Measurements from ENCODE around the gene PDLIM1.
A peak's percentile ranks its signal among the peaks of the same experiment; 100 is the strongest.

Gene PDLIM1

DNA sequence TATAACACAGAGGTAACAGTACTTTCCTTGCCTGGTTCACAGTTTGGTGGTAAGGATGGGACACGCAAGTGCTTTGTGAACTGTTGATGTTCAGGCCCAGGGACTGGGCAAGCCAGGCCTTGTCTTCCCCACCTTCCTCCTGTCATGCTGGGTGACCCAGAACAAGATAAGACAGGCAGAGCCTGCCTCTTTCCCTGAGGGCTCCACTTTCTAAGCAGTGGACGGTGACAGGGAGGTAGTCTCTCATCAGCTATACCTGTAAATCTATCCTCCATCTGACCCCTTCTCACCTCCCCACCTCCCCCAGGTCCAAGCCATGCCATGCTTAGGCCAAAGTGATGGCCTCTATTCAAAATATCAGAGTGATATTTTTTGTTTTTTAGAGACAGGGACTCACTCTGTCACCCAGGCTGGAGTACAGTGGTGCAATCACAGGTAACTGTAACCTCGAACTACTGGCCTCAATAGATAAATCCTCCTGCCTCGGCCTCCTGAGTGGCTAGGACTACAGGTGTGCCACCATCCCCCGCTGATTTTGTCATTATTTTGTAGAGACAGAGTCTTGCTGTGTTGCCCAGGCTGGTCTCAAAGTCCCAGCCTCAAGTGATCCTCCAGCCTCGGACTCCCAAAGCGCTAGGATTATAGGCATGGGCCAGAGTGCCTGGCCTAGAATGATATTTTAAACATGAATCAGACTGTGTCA is 42.8 kb downstream of the PDLIM1 start:
- no peak for DNase-seq (ENCODE audit: low spot score)
- Histone ChIP-seq H3K23ac (ENCODE audit: low read depth, low read length, poor library complexity) (no peak overlapping the region), H2BK5ac (ENCODE audit: low read length) (no peak overlapping the region), H3K4me2 (ENCODE audit: insufficient read depth, low read length, poor library complexity, severe bottlenecking) (no peak overlapping the region), H2BK12ac (ENCODE audit: low read length) (no peak overlapping the region), H2BK15ac (ENCODE audit: low read length) (no peak overlapping the region), H2AFZ (ENCODE audit: low read length) (no peak overlapping the region), H3K4me1 (ENCODE audit: control insufficient read depth in 2 of 2, insufficient read depth in 1 of 2, low read depth in 1 of 2, low read length in 2 of 2) (peaks cover 0 to 1% of the 10 kb centered on the region in 2 donors), H4K91ac (ENCODE audit: low read depth, low read length, poor library complexity) (no peak overlapping the region), H3K27ac (replicated peaks; ENCODE audit: low read length) (no peak overlapping the region), H3K79me1 (ENCODE audit: low read depth, low read length) (no peaks in the 10 kb centered on the region), H4K8ac (ENCODE audit: low read depth, low read length) (no peak overlapping the region), H3K14ac (ENCODE audit: low read length) (no peak overlapping the region), H3K36me3 (replicated peaks in 1 of 2; ENCODE audit: control insufficient read depth in 2 of 2, insufficient read depth in 2 of 2, low read length in 2 of 2) (no peaks in the 10 kb centered on the region), H3K9ac (ENCODE audit: low read depth, low read length, poor library complexity) (no peak overlapping the region), H3K27me3 (ENCODE audit: control insufficient read depth in 3 of 3, insufficient read depth in 3 of 3, low read depth in 1 of 3, low read length in 3 of 3) (peaks cover 0 to 9% (median 2%) of the 10 kb centered on the region in 3 experiments), H3K4me3 (ENCODE audit: low read length in 2 of 2) (no peak overlapping the region), H3K4ac (ENCODE audit: low read length) (no peak overlapping the region), H3K9me3 (replicated peaks in 1 of 2; ENCODE audit: control insufficient read depth in 2 of 2, insufficient read depth in 1 of 2, low read depth in 1 of 2, low read length in 2 of 2) (no peaks in the 10 kb centered on the region), H2AK5ac (ENCODE audit: low read depth, low read length) (no peak overlapping the region), H3K18ac (ENCODE audit: low read length) (no peak overlapping the region), H2BK120ac (ENCODE audit: low read depth, low read length) (no peak overlapping the region)
- WGBS, 2 donors (ENCODE audit: extremely low coverage in 2 of 2, insufficient read length in 2 of 2, insufficient replicate concordance in 1 of 2) = no CpG with 5 or more reads among the region's 7 CpGs

DNA sequence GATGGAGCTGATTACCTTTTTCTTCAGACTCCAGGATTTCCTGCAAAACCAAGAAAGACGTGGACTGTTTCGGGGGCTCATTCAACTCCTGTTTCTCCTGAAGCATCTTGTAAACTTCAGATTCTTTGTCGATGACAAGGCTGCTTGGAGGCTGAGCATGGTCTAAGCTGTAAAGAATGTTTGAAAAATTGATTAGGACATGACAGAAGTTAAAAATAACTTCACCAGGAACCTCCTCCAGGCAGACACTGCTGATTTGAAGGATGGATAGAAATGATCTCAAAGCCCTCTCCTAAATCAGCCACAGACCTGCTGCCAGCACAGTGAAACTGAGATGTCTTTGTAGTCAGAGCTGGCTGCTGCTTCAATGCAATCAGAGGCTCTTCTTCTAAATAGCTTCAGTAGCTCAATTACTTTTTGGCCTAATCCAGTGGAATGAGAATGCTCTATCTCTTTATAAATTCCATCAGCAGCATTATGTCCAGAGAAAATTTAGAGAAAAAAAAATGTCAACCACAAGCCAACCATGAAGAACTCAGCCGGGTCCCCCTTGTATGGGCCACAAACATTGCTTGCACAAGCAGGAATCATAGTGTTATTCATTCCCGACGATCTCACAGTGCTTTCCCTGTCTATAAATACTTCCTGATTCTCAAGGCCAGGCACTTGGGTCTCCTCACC is 43.5 kb downstream of the PDLIM1 start:
- no peak overlapping the region for H3K4me2 ChIP-seq (ENCODE audit: insufficient read depth, low read length, poor library complexity, severe bottlenecking)
- no peaks in the 10 kb centered on the region for H3K79me1 ChIP-seq (ENCODE audit: low read depth, low read length)
- no peak overlapping the region for H3K9ac ChIP-seq (ENCODE audit: low read depth, low read length, poor library complexity)
- H3K23ac ChIP-seq (ENCODE audit: low read depth, low read length, poor library complexity) = no peak overlapping the region
- H3K14ac ChIP-seq (ENCODE audit: low read length) = no peak overlapping the region
- H3K4me3 ChIP-seq (ENCODE audit: low read length in 2 of 2) = no peak overlapping the region
- H3K18ac ChIP-seq (ENCODE audit: low read length) = no peak overlapping the region
- H3K4me1 ChIP-seq (ENCODE audit: control insufficient read depth in 2 of 2, insufficient read depth in 1 of 2, low read depth in 1 of 2, low read length in 2 of 2) = peaks cover 0 to 1% of the 10 kb centered on the region in 2 donors
- H3K9me3 ChIP-seq (replicated peaks in 1 of 2; ENCODE audit: control insufficient read depth in 2 of 2, insufficient read depth in 1 of 2, low read depth in 1 of 2, low read length in 2 of 2) = no peaks in the 10 kb centered on the region
- H2BK5ac ChIP-seq (ENCODE audit: low read length) = no peak overlapping the region
- no peak for DNase-seq (ENCODE audit: low spot score)
- H3K27ac ChIP-seq (replicated peaks; ENCODE audit: low read length) = no peak overlapping the region
- H2BK120ac ChIP-seq (ENCODE audit: low read depth, low read length) = no peak overlapping the region
- H2AK5ac ChIP-seq (ENCODE audit: low read depth, low read length) = no peak overlapping the region
- H4K8ac ChIP-seq (ENCODE audit: low read depth, low read length) = no peak overlapping the region
- no peak overlapping the region for H2AFZ ChIP-seq (ENCODE audit: low read length)
- no peak overlapping the region for H3K4ac ChIP-seq (ENCODE audit: low read length)
- H3K36me3 ChIP-seq (replicated peaks in 1 of 2; ENCODE audit: control insufficient read depth in 2 of 2, insufficient read depth in 2 of 2, low read length in 2 of 2) = no peaks in the 10 kb centered on the region
- no peak overlapping the region for H2BK12ac ChIP-seq (ENCODE audit: low read length)
- H2BK15ac ChIP-seq (ENCODE audit: low read length) = no peak overlapping the region
- H3K27me3 ChIP-seq (ENCODE audit: control insufficient read depth in 3 of 3, insufficient read depth in 3 of 3, low read depth in 1 of 3, low read length in 3 of 3) = peaks cover 0 to 9% (median 2%) of the 10 kb centered on the region in 3 experiments
- WGBS, 2 donors (ENCODE audit: extremely low coverage in 2 of 2, insufficient read length in 2 of 2, insufficient replicate concordance in 1 of 2) = no CpG with 5 or more reads among the region's 6 CpGs
- no peak overlapping the region for H4K91ac ChIP-seq (ENCODE audit: low read depth, low read length, poor library complexity)

DNA sequence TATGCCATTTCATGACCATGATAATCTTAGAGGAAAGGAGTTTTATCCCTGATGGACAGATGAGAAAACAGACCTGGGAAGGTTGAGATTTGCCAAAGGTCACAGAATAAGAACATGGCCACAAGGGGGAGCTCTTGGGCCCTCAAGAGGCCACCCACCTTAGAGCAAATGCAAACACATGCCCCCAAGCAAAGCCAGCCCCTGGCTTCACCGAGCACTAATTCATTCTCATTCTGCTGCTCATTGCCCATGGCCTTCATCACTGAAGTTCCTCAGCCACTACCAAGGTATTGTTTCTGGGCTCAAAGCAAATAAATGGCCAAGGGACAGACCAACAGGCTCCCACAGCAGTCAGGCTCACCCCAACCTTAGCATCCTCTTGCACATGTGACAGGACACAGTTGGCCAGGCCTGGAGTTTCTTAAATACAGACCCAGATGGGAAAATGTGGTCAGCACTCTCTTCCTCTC is 44.2 kb downstream of the PDLIM1 start:
- peaks cover 0 to 9% (median 0%) of the 10 kb centered on the region in 3 experiments for H3K27me3 ChIP-seq (ENCODE audit: control insufficient read depth in 3 of 3, insufficient read depth in 3 of 3, low read depth in 1 of 3, low read length in 3 of 3)
- no peak overlapping the region for H2BK15ac ChIP-seq (ENCODE audit: low read length)
- H2AK5ac ChIP-seq (ENCODE audit: low read depth, low read length) = no peak overlapping the region
- H3K18ac ChIP-seq (ENCODE audit: low read length) = no peak overlapping the region
- H3K36me3 ChIP-seq (replicated peaks in 1 of 2; ENCODE audit: control insufficient read depth in 2 of 2, insufficient read depth in 2 of 2, low read length in 2 of 2) = no peaks in the 10 kb centered on the region
- no peak overlapping the region for H4K91ac ChIP-seq (ENCODE audit: low read depth, low read length, poor library complexity)
- peaks cover 0 to 1% of the 10 kb centered on the region in 2 donors for H3K4me1 ChIP-seq (ENCODE audit: control insufficient read depth in 2 of 2, insufficient read depth in 1 of 2, low read depth in 1 of 2, low read length in 2 of 2)
- no peak overlapping the region for H2BK12ac ChIP-seq (ENCODE audit: low read length)
- no peak overlapping the region for H2BK5ac ChIP-seq (ENCODE audit: low read length)
- no peak overlapping the region for H3K14ac ChIP-seq (ENCODE audit: low read length)
- no peak overlapping the region for H3K4ac ChIP-seq (ENCODE audit: low read length)
- WGBS, 2 donors (ENCODE audit: extremely low coverage in 2 of 2, insufficient read length in 2 of 2, insufficient replicate concordance in 1 of 2) = no CpG with 5 or more reads among the region's 1 CpG
- H3K4me3 ChIP-seq (ENCODE audit: low read length in 2 of 2) = no peak overlapping the region
- peak; percentile 79 for DNase-seq (ENCODE audit: low spot score)
- no peak overlapping the region for H3K4me2 ChIP-seq (ENCODE audit: insufficient read depth, low read length, poor library complexity, severe bottlenecking)
- H3K9ac ChIP-seq (ENCODE audit: low read depth, low read length, poor library complexity) = no peak overlapping the region
- no peaks in the 10 kb centered on the region for H3K79me1 ChIP-seq (ENCODE audit: low read depth, low read length)
- no peak overlapping the region for H3K27ac ChIP-seq (replicated peaks; ENCODE audit: low read length)
- no peak overlapping the region for H3K23ac ChIP-seq (ENCODE audit: low read depth, low read length, poor library complexity)
- no peak overlapping the region for H2AFZ ChIP-seq (ENCODE audit: low read length)
- no peaks in the 10 kb centered on the region for H3K9me3 ChIP-seq (replicated peaks in 1 of 2; ENCODE audit: control insufficient read depth in 2 of 2, insufficient read depth in 1 of 2, low read depth in 1 of 2, low read length in 2 of 2)
- no peak overlapping the region for H4K8ac ChIP-seq (ENCODE audit: low read depth, low read length)
- H2BK120ac ChIP-seq (ENCODE audit: low read depth, low read length) = no peak overlapping the region

DNA sequence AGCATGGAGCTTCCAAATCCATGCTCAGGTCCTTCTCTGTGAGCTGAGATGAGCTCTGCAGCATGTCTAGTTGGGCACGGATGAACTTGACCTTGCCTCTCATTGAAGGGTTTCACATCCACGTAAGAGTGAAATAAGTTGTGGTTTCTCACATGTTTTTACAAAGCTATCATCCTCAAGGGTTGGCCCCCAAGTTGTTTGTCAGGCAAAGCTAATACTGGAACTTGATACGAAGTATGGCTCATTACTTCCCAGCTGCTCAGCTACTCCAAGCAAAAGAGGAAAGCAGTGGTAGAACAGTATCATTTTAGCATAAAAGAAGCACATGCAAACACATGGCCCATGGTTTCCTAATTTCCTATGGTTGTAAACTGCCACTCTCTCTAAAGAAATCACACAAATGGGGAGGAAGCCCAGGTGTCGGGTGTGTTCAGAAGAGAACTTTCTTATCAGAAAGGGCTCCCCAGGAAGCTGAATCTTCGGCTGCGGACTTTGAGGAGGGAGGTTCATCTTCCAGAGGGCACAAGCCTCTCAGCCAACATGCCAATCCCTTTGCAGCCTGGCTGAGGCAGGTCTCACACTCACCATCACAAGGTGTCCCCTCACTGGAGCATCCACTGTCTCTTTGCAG is 45.3 kb downstream of the PDLIM1 start:
- Histone ChIP-seq H2BK15ac (ENCODE audit: low read length) (no peak overlapping the region), H2BK5ac (ENCODE audit: low read length) (no peak overlapping the region), H3K4ac (ENCODE audit: low read length) (no peak overlapping the region), H2BK120ac (ENCODE audit: low read depth, low read length) (no peak overlapping the region), H3K4me3 (ENCODE audit: low read length in 2 of 2) (no peak overlapping the region), H3K4me1 (ENCODE audit: control insufficient read depth in 2 of 2, insufficient read depth in 1 of 2, low read depth in 1 of 2, low read length in 2 of 2) (peaks cover 0 to 1% of the 10 kb centered on the region in 2 donors), H4K8ac (ENCODE audit: low read depth, low read length) (no peak overlapping the region), H2AK5ac (ENCODE audit: low read depth, low read length) (no peak overlapping the region), H4K91ac (ENCODE audit: low read depth, low read length, poor library complexity) (no peak overlapping the region), H3K23ac (ENCODE audit: low read depth, low read length, poor library complexity) (no peak overlapping the region), H3K14ac (ENCODE audit: low read length) (no peak overlapping the region), H3K18ac (ENCODE audit: low read length) (peak overlapping the region; percentile 11), H3K79me1 (ENCODE audit: low read depth, low read length) (no peaks in the 10 kb centered on the region), H3K9ac (ENCODE audit: low read depth, low read length, poor library complexity) (no peak overlapping the region), H2AFZ (ENCODE audit: low read length) (no peak overlapping the region), H3K4me2 (ENCODE audit: insufficient read depth, low read length, poor library complexity, severe bottlenecking) (no peak overlapping the region), H2BK12ac (ENCODE audit: low read length) (no peak overlapping the region), H3K9me3 (replicated peaks in 1 of 2; ENCODE audit: control insufficient read depth in 2 of 2, insufficient read depth in 1 of 2, low read depth in 1 of 2, low read length in 2 of 2) (no peaks in the 10 kb centered on the region), H3K27me3 (ENCODE audit: control insufficient read depth in 3 of 3, insufficient read depth in 3 of 3, low read depth in 1 of 3, low read length in 3 of 3) (peaks cover 0 to 9% (median 0%) of the 10 kb centered on the region in 3 experiments), H3K27ac (replicated peaks; ENCODE audit: low read length) (no peak overlapping the region), H3K36me3 (replicated peaks in 1 of 2; ENCODE audit: control insufficient read depth in 2 of 2, insufficient read depth in 2 of 2, low read length in 2 of 2) (no peaks in the 10 kb centered on the region)
- no CpG with 5 or more reads among the region's 6 CpGs for WGBS, 2 donors (ENCODE audit: extremely low coverage in 2 of 2, insufficient read length in 2 of 2, insufficient replicate concordance in 1 of 2)
- no peak for DNase-seq (ENCODE audit: low spot score)
